NCI-H2196 treated with DMSO at 0.1 percent for 48 hours (cell line): ENCODE measurements around the gene NSF.
"Not testable (repeated sequence)": the region's sequence is repeated elsewhere in the genome, so short reads cannot be mapped to it uniquely, and the experiment has no call there.

Source experiments
- DNase-seq: peaks from one replicate; lab custom pipeline; 2025; ENCODE audit not compliant: unreplicated experiment; lab: John Stamatoyannopoulos, UW

The NSF gene

DNA sequence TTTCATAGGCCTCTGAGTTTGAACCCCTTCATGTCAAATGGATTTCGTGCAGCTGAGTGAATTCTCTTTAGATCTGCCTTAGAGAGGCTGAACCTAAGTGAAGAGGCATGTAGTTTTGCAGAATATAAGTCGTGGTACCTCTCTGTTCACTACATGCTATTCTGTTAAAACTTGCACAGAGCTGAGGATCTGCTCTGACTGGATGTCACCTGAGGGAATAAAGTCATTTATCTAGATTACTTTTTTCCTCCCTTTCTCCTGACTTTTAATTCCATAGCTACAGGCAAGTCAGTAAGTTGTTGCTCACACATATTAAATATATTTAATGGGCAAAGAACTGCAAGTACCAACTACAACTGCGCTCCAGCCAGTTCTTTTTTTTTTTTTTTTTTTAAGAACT lies 163.3 kb downstream of the NSF start:
- no peak for DNase-seq

DNA sequence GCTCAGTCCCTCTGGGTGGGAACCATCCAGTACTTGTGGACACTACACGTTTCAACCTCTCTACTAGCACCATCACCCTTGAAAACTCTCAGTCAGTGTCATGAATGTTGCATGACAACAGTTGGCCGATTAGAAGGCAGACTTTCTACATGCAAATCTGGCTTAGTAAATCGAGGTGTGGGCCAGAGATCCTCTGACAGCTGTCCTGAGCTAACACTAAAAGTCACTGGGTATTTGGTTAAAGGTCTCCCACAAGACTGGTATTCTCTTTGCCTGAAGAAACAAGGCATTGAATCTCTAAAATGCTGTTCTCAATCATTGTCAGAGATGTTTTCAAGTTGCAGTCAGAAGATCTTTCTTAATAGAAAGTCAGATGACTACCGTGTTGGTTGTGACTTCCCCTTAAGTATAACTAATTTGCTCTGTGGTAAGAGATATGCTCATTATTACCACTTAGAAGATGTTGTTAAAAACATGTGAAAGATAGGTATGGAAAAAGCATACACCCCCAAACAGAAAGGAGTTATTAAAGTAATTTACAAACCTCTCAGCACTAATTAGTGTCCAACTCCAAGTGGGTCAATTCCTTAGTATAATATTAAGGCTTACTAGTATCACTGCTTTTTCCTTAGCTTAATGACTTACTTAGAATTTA lies 165.7 kb downstream of the NSF start:
- DNase-seq: no peak

DNA sequence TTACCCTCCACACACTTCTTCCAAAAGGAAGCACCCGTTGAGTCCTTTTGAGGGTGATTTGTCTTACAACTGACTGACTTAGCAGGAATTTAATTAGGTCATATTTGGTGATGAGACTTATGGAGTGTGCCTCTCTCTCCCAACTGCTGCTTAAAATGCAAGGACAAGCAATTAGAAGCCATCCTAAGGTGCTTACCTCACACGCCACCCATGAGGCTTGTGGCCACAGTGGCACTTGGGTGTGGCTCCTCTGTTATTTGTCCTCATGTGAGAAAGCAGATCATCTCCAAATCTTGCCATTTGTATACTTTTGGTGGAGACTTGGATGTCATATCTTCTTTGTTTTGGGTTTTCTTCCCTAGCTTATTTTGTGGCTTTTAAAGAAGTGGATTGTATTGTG lies 166.4 kb downstream of the NSF start:
- DNase-seq: no peak

GRCh38 chr17:46757588-46757987 lies 167.1 kb downstream of the NSF start:
- DNase-seq: not testable (repeated sequence)

- no peak for DNase-seq
Measured at GRCh38 chr17:46758614-46759013, 168.1 kb downstream of the NSF start.

GRCh38 chr17:46759141-46759540 lies 168.7 kb downstream of the NSF start:
- DNase-seq: no peak

GRCh38 chr17:46763416-46763815 lies 172.9 kb downstream of the NSF start:
- DNase-seq: no peak

GRCh38 chr17:46764000-46764708 lies 173.7 kb downstream of the NSF start:
- no peak for DNase-seq

- peak; percentile 47 for DNase-seq
Measured at GRCh38 chr17:46764709-46765401, 174.4 kb downstream of the NSF start.

DNA sequence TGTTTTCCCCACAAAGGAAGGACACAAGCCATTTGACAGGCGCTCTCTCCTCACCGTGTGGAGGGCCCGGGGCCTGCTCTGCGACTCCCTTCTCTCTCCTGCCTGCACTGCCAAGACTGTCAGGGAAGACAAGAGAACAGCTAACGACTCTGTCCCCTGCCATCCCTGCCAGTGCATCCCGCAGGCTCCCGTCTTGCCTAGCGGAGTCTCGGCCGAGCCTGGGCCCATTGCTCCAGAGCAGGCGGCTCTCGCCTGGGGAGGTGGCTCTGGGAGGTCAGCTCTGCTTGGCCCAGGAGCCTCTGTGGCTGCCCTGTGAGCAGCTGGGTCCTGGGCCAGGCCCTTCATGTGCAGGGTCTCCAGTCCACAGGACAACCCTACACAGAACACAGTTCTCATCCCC lies 175.0 kb downstream of the NSF start:
- DNase-seq: no peak

DNA sequence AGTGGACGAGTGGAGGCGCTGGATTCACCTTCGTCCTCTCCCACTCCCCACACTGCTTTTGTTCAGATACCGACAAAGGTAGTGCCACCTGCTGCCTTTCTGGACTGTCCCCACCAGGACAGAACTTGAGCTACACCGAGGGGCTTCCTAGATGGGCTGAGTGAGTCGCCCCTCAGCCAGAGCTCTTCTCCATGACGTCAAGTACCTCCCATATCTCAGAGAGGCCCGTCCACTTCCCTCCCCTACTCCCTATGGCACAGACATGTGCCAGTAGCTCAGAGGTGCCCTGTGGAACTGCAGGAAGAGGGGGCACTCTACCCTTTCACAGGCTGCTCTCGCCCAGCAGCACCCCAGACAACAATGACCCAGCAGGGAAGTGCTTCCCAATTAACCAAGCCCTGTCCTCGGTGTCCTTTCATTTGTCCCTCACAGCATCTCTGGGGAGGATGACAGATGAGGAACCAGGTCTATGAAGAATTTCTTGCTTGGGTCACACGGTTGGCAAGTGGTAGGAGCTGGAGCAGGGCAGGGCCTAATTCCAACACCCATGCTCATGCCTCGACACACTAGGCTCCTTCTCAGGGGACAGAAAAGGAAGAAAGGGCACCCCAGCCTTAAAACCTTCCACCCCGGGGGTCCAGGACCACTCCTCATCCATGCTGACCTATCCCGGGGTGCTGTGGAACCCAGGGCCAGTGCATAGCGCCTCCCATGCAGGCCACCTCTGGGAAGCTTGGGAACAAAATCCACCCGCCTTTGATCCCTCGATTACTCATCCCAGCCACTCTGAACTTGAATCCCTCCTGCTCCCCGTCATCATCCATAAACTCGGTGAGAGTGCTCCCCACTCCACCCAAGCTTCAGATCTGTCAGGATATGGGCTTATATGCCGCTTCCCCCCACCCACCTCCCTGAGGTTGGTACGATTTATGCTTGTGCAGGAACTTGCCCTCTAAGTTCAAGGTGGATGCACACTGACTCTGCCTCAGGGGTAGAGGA lies 176.3 kb downstream of the NSF start:
- no peak for DNase-seq

DNA sequence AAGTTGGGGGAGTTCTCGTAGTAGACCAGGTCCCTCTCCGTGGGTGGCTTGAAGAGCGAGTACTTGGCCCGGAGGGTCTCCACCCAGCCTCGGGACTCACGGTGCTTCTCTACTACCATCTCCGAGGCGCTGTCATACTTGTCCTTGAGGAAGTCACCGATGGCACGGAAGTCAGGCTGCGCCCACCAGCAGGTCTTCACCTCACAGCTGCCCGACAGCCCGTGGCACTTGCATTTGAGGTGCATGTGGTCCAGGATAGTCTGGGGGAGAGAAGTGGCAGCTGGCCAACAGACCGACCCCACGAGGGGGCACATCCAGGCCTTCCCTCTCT lies 178.0 kb downstream of the NSF start:
- no peak for DNase-seq

GRCh38 chr17:46768896-46769295 lies 178.4 kb downstream of the NSF start:
- DNase-seq: not testable (repeated sequence)

DNA sequence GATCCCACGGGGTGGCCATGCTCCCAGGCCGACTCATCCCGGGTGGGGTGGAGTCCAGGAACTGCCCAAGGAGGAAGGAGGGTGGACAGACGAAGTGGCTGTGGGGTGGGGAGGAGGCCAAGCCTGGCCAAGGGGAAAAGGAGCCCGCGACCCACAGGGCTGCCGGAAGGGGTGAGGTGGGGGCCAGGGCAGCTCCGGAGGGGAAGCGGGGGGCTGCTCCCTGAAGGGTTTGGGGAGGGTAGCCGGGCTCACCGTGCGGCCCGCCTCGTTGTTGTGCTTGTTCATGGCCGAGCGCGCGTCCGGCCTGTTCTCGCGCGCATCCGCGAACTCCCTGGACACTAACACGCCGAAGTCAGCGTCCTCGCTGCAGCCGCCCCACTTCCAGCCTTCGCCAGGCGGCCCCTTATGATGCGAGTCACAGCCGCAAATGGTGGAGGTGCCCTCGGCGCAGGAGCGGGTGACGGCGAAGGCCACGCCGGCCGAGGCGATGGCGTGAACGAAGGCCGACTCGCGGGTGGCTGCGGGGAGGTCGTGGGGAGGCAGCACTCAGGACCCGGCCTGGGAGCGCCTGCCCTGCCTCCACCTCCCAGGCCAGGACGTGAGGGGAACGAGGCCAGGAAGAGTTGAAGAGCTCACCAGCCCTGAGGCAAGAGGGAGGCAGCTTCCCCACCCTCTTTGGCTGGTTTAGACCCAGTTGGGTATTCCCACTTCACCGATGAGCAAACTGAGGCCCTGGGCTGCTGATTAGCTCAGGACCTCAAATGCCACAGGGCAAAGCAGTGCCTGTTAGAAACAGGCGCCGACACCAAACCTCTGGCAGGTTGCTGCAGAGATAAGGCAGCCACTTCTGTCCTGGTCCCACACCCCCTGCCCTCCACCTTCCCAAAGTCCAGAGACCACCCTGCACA lies 179.3 kb downstream of the NSF start:
- no peak for DNase-seq

DNA sequence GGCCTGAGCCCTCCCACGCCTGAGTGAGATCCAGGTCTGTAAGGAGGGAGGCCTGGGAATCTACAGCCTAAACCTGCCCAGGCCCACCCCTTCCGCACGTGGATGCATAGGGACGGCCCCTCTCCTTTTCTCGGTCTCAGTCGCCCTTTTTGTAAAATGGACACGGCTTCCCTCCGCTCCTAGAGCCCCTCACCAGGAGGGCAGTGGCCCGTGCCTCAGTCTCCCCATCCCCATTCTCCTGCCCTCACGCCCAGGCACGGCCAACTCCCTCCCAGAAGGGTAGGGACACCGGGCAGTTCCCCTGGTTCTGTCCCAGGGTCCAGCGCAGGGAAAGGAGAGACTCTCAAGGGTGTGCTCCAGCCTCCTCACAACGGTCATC lies 180.0 kb downstream of the NSF start:
- no peak for DNase-seq

GRCh38 chr17:46770818-46771560 lies 180.5 kb downstream of the NSF start:
- DNase-seq: no peak

DNA sequence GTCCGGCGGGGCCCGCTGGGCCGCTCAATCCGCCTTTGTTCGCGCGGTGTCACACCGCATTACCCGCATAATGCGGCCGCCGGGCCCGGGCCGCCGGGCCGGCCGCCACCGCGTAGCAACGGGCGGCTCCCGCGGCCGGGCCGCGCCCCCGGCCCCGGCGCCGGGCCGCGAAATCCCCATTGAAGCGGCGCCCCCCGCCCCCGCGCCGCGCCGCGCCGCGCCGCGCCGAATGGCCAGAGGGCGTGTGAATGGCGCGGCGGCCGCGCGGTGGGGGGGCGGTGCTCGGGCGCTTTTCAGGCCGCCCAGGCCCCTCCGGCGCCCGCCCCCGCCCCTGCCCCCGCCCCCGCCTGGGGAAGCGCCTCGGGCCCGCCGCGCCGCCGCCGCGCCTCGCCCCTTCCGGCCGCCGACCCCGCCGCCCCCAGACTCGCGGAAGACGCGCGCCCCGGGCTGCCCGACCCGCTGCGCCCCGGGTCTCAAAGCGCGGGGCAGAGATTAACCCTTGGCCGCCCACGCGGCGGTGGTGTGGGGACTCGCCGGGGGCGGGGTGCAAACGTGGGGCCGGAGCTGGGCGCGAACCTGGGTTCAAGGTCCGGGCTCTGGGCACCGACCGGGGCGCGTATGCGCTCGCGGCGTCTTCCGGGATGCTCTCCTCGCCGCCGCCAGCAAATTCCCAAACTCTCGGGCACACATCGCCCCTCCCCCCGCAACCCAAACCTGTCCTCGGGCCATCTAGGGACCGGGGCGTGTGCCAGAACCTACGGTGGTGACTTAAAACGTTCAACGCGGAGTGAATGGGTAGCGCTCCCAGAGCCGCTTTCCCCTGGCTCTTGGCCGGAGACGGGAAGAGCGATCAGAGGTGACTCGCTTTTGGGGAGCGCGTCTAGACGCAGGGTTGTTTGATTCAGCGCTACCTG lies 181.3 kb downstream of the NSF start:
- no peak for DNase-seq

DNA sequence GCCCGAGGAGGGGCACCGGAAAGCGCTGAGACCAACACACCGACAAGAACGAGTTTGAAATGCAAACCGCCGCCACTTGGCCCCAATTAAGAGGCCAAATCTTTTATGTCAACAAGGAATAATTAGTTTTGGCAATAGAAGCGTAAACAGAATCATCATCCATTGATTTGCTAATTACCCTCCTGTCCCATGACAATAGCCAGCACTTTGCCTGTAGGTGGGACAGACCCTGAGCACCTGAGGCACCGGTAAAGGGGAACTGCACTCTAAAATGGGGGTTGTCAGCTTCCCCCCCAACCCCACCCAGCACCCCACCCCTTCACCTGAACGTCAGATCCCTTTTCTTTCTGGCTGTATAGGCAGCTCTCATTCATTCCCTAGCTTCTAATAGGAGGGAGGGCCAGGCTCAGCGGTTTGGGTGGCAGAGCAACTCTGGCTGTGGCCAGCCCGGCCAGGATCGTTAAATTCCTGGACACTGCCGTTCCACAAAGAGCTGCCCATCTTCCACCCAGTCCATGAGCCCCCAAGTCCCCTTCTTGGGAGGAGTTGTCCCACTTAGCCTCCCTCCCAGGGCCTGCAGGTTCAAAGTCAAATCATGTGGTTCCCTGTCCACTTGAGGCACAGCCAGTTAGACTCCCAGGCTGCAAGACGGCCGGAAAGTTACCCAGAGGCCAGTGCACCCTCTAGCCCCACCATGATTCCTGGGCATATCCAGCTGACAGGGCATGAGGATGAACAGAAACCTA lies 182.2 kb downstream of the NSF start:
- no peak for DNase-seq
